ENCODE results near the gene VSTM2L. TPM values are rescaled to one million over a fixed set of nuclear protein-coding genes. Genes with fewer than 3 reads are reported as not detected.

The VSTM2L gene
- total RNA-seq, 4 donors from 2014 or later: 0.54 to 4.0 (median 1.9) TPM

- intact Hi-C loops (cut with DNase I): no loop called here
These were observed 10.9 kb upstream of the VSTM2L start for GRCh38 chr20:37892001-37892400.

DNA sequence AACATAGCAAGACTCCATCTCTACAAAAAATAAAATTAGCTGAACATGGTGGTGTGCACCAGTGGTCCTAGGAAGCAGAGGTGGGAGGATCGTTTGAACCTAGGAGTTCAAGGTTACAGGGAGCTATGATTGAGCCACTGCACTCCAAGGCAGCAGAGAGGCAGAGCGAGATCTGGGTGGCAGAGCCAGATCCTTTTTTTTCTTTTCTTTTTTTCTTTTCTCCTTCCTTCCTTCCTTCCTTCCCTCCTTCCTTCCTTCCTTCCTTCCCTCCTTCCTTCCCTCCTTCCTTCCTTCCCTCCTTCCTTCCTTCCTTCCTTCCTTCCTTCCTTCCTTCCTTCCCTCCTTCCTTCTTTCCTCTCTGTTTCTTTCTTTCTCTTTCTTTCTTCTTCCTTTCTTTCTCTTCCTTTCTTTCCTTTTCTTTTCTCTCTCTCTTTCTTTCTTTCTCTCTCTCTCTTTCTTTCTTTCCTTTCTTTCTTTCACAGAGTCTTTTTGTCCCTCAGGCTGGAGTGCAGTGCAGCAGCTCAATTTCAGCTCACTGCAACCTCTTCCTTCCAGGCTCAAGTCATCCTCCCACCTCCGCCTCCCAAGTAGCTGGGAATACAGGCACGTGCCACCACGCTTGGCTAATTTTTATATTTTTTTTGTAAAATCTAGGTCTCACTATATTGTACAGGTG lies 9.2 kb upstream of the VSTM2L start:
- Histone ChIP-seq H3K27ac (no peak overlapping the region), H3K4me3 (replicated peaks in 1 of 3) (no peak overlapping the region), H3K9me3 (no peaks in the 10 kb centered on the region), H3K27me3 (no peaks in the 10 kb centered on the region), H3K4me1 (no peaks in the 10 kb centered on the region), H3K36me3 (no peaks in the 10 kb centered on the region)
- TF ChIP-seq POLR2A (IDR thresholded peaks at IDR 0.05): no peak
- no peak for TF ChIP-seq CTCF (IDR thresholded peaks at IDR 0.05)
- intact Hi-C loops (cut with DNase I): no loop called here
- WGBS, 2 donors: 75 to 83% methylated on average over 5 of the region's 5 CpGs
- no peak for DNase-seq

More at GRCh38 chr20:37892001-37892400, 10.9 kb upstream of the VSTM2L start:
- Histone ChIP-seq H3K27ac (no peak overlapping the region), H3K36me3 (no peaks in the 10 kb centered on the region), H3K4me1 (no peaks in the 10 kb centered on the region), H3K9me3 (no peaks in the 10 kb centered on the region), H3K27me3 (no peaks in the 10 kb centered on the region), H3K4me3 (replicated peaks in 1 of 3) (no peak overlapping the region)
- DNase-seq: no peak
- WGBS, 2 donors: 50 to 58% methylated on average over 9 of the region's 9 CpGs
- TF ChIP-seq CTCF (IDR thresholded peaks at IDR 0.05) (no peak), POLR2A (IDR thresholded peaks at IDR 0.05) (no peak)

- H3K4me1 ChIP-seq: no peaks in the 10 kb centered on the region
- WGBS, 2 donors: 82 to 88% methylated on average over 3 to 4 of the region's 4 CpGs
- no peak for DNase-seq
- TF ChIP-seq CTCF (IDR thresholded peaks at IDR 0.05) (no peak), POLR2A (IDR thresholded peaks at IDR 0.05) (no peak)
- H3K27me3 ChIP-seq: no peaks in the 10 kb centered on the region
- H3K36me3 ChIP-seq: no peaks in the 10 kb centered on the region
- H3K9me3 ChIP-seq: no peaks in the 10 kb centered on the region
- intact Hi-C loops (cut with DNase I): no loop called here
- H3K4me3 ChIP-seq (replicated peaks in 1 of 3): no peak overlapping the region
- H3K27ac ChIP-seq: no peak overlapping the region
These were observed 8.5 kb upstream of the VSTM2L start for GRCh38 chr20:37894454-37894853.

GRCh38 chr20:37895166-37895565 lies 7.8 kb upstream of the VSTM2L start:
- no peak overlapping the region for H3K4me3 ChIP-seq (replicated peaks in 1 of 3)
- intact Hi-C loops (cut with DNase I): no loop called here
- H3K27me3 ChIP-seq: no peaks in the 10 kb centered on the region
- no peaks in the 10 kb centered on the region for H3K9me3 ChIP-seq
- no peak overlapping the region for H3K27ac ChIP-seq
- 90 to 94% methylated on average over 6 of the region's 6 CpGs for WGBS, 2 donors
- H3K36me3 ChIP-seq: no peaks in the 10 kb centered on the region
- no peaks in the 10 kb centered on the region for H3K4me1 ChIP-seq
- TF ChIP-seq CTCF (IDR thresholded peaks at IDR 0.05) (no peak), POLR2A (IDR thresholded peaks at IDR 0.05) (no peak)
- DNase-seq: no peak

GRCh38 chr20:37896932-37897548 lies 5.9 kb upstream of the VSTM2L start:
- intact Hi-C loops (cut with DNase I): no loop called here
- no peak for DNase-seq
- Histone ChIP-seq H3K9me3 (no peaks in the 10 kb centered on the region), H3K4me1 (no peaks in the 10 kb centered on the region), H3K4me3 (replicated peaks in 1 of 3) (no peak overlapping the region), H3K27me3 (no peaks in the 10 kb centered on the region), H3K27ac (no peak overlapping the region), H3K36me3 (no peaks in the 10 kb centered on the region)
- 60 to 69% methylated on average over 10 to 12 of the region's 12 CpGs for WGBS, 2 donors
- TF ChIP-seq POLR2A (IDR thresholded peaks at IDR 0.05) (no peak), CTCF (IDR thresholded peaks at IDR 0.05) (no peak)
